ENCODE results near the gene PADI2. TPM values are rescaled to one million over a fixed set of nuclear protein-coding genes. Genes with fewer than 3 reads are reported as not detected.

PADI2 gene
- total RNA-seq, 2 experiments from 2014 or later: not detected

DNA sequence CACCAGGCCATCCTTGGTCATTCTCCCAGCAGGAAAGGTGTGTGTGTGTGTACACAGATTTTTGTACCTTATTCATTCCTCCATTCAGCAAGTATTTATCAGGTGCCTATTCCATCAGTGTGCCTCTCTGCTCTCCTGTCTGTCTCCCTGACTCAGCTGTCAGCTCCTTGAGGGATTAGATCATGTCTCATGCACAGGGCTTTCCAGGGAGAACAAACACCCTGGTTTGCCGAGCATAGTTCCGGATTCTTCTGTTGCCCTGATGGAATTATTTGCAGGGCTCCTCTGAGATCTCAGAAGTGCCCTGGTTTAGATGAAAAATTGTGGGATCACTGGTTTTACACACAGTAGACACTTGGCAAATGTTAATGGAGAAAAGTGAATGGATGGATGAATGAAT, 57.4 kb downstream of the PADI2 start:
- CTCF ChIA-PET: no interaction called here

DNA sequence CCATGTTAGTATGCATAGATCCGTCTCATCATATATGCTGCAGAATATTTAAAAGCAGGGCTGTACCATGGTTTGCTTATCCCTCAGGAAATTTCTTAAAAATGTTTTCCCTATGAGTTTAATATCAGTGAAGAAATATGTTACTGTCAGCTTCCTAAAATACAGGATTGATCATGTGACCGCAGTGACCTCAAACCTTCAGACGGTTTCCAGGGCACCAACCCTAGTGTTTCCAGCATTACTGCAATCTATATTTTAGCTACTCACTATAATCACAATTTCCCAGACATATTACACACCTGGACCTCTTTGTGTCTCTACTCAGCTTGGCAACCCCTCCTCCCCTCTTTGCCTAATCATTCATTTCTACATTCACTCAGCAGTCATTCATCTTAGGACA, 57.8 kb downstream of the PADI2 start:
- ATAC-seq (no peak), DNase-seq (no peak)
- POLR2A ChIA-PET: interaction anchor here (1.1 to 1.8 kb wide), 2 partner anchors 13 to 43 kb away, joined by 3 to 5 read pairs; no protein-coding TSS in a partner anchor
- Mint-ChIP-seq H3K27ac (no peak overlapping the region), H3K4me1 (ENCODE audit: low read depth) (peaks cover 4% of the 10 kb centered on the region), H3K36me3 (ENCODE audit: low read depth) (no peaks in the 10 kb centered on the region), H3K4me3 (no peak overlapping the region), H3K27me3 (no peaks in the 10 kb centered on the region), H3K9me3 (no peaks in the 10 kb centered on the region)
- TF ChIP-seq, protein P1, sequence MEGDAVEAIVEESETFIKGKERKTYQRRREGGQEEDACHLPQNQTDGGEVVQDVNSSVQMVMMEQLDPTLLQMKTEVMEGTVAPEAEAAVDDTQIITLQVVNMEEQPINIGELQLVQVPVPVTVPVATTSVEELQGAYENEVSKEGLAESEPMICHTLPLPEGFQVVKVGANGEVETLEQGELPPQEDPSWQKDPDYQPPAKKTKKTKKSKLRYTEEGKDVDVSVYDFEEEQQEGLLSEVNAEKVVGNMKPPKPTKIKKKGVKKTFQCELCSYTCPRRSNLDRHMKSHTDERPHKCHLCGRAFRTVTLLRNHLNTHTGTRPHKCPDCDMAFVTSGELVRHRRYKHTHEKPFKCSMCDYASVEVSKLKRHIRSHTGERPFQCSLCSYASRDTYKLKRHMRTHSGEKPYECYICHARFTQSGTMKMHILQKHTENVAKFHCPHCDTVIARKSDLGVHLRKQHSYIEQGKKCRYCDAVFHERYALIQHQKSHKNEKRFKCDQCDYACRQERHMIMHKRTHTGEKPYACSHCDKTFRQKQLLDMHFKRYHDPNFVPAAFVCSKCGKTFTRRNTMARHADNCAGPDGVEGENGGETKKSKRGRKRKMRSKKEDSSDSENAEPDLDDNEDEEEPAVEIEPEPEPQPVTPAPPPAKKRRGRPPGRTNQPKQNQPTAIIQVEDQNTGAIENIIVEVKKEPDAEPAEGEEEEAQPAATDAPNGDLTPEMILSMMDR (IDR thresholded peaks at IDR 0.05): no peak
- intact Hi-C loops (cut with micrococcal nuclease): no loop called here
- CTCF ChIA-PET: interaction anchor here (0.7 kb wide), 1 partner anchor 275 kb away, joined by 3 read pairs; no protein-coding TSS in a partner anchor

More for the DNA sequence above, 57.4 kb downstream of the PADI2 start:
- TF ChIP-seq, protein P1 (IDR thresholded peaks at IDR 0.05): no peak
- POLR2A ChIA-PET: interaction anchor here (1.1 to 1.8 kb wide), 2 partner anchors 13 to 43 kb away, joined by 3 to 5 read pairs; no protein-coding TSS in a partner anchor
- intact Hi-C loops (cut with micrococcal nuclease): no loop called here
- ATAC-seq (no peak), DNase-seq (no peak)
- Mint-ChIP-seq H3K4me1 (ENCODE audit: low read depth) (peaks cover 4% of the 10 kb centered on the region), H3K27me3 (no peaks in the 10 kb centered on the region), H3K9me3 (no peaks in the 10 kb centered on the region), H3K36me3 (ENCODE audit: low read depth) (no peaks in the 10 kb centered on the region), H3K4me3 (no peak overlapping the region), H3K27ac (no peak overlapping the region)

DNA sequence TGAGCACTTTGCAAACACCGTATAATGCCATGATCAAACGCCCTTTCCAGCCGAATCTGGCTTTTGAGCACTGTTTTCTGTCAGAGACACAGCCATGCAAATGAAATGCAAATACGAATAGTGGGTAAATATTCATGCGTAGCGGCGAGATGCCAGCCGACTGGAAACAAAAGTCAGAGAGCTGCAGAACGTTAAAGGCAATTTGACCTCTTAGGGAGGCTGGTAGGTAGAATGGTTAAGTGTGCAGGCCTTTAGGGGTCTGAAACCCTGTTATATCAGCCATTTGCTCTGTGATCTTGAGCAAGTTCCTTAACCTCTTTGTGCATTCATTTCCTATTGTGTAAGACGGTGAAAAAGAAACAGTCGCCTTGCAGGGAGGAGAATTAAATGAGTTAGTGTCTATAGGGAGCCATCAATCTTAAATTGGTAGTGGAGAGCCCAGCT, 58.9 kb downstream of the PADI2 start:
- TF ChIP-seq, protein P1 (IDR thresholded peaks at IDR 0.05): no peak
- H3K27me3 Mint-ChIP-seq: no peaks in the 10 kb centered on the region

DNA sequence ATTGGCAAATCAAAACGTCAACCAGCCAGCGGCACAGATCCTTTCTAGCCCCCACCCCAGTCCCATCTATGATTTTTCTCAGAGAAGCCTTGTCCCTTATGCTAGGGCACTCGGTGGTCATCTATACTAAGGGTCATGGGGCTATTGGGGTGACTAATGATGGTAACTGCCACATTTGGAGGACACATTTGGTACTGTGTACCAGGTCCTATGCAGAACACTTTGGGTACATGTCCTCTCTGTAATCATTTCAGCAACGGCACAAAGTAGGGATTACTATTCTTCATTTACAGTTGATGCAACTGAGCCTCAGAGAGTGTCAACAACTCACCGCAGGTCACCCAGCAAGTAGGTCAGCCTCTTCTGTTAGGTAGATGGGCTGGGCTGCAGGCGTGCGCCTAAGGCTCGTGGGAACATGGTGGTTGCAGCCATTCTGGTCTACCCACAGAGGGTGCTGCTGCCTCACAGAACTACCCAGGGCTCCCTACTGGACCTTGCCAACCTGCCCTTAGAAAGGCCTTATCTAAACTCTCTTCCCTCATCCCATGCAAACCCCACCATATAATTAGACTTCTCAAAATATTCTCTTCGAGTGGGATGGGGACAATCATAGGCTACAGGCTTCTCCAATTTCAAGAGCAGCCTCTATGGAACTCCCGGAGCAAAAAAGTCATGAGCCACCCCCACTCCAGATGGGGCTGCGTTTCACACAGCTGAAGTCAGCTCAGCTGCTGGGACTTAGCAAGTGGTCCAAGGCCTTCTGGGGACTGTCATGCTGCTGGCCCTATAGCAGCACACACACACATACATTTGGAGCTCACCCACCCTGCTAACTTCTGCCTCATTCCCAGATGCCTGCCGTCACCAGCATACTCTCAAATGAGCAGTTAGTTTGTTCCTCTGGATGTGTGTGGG, 59.6 kb downstream of the PADI2 start:
- no peak overlapping the region for H3K27ac Mint-ChIP-seq
- no peaks in the 10 kb centered on the region for H3K27me3 Mint-ChIP-seq
- no peaks in the 10 kb centered on the region for H3K36me3 Mint-ChIP-seq (ENCODE audit: low read depth)
- H3K9me3 Mint-ChIP-seq: no peaks in the 10 kb centered on the region
- H3K4me3 Mint-ChIP-seq: no peak overlapping the region
- ChIA-PET POLR2A (no interaction called here), CTCF (interaction anchor here (1.2 kb wide), 1 partner anchor 59 kb away, joined by 3 read pairs; no protein-coding TSS in a partner anchor)
- intact Hi-C loops (cut with micrococcal nuclease): no loop called here
- peaks cover 4% of the 10 kb centered on the region for H3K4me1 Mint-ChIP-seq (ENCODE audit: low read depth)
- TF ChIP-seq, protein P1 (IDR thresholded peaks at IDR 0.05): peak; percentile 36
- DNase-seq (peak; percentile 52), ATAC-seq (peak; percentile 95)

More for the DNA sequence above, 58.9 kb downstream of the PADI2 start:
- DNase-seq (no peak), ATAC-seq (no peak)
- H3K9me3 Mint-ChIP-seq: no peaks in the 10 kb centered on the region
- intact Hi-C loops (cut with micrococcal nuclease): no loop called here
- ChIA-PET CTCF (interaction anchor here (1.2 kb wide), 1 partner anchor 58 kb away, joined by 3 read pairs; no protein-coding TSS in a partner anchor), POLR2A (no interaction called here)
- H3K36me3 Mint-ChIP-seq (ENCODE audit: low read depth): no peaks in the 10 kb centered on the region
- no peak overlapping the region for H3K27ac Mint-ChIP-seq
- H3K4me1 Mint-ChIP-seq (ENCODE audit: low read depth): peaks cover 4% of the 10 kb centered on the region
- H3K4me3 Mint-ChIP-seq: no peak overlapping the region

DNA sequence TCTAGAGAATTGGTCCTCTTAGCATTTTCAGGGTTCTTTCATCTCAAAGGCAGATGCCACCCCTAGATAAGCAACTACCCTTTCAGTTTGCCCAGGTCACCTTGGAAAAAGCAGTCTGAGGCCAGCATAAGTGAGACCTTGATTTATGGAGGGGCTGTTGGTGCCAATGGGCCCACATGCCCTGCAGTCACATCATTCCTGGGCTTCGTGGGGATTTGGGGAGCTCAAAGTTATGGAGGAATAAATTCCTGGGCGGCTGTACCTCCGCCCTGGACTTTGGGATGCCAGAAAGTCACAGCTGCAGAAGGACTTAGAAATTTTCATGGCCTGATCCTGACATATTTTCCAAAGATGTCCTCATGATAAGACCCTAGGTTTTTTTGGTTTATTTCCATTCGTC, 62.7 kb downstream of the PADI2 start:
- H3K27ac Mint-ChIP-seq: no peak overlapping the region
- no peak overlapping the region for H3K4me3 Mint-ChIP-seq
- CTCF ChIA-PET: no interaction called here
- TF ChIP-seq, protein P1 (IDR thresholded peaks at IDR 0.05): no peak
- intact Hi-C loops (cut with micrococcal nuclease): no loop called here
- H3K9me3 Mint-ChIP-seq: no peaks in the 10 kb centered on the region
- POLR2A ChIA-PET: interaction anchor here (0.7 kb wide), 1 partner anchor 343 kb away, joined by 3 read pairs; no protein-coding TSS in a partner anchor
- peaks cover 11% of the 10 kb centered on the region for H3K4me1 Mint-ChIP-seq (ENCODE audit: low read depth)
- no peak for DNase-seq
- H3K27me3 Mint-ChIP-seq: no peaks in the 10 kb centered on the region
- peaks cover 2% of the 10 kb centered on the region for H3K36me3 Mint-ChIP-seq (ENCODE audit: low read depth)
- ATAC-seq: no peak
